HepG2 (cell line): ENCODE data around the gene ACVRL1.

Experiments
- NR2F2 ChIP-seq: IDR thresholded peaks from 2 replicates; pipeline ENCODE4 v1.6.1; 2012; ENCODE audit warnings: low read depth, inconsistent platforms, borderline replicate concordance
- RAD21 ChIP-seq: fragments of 450-650 bp; formaldehyde crosslinking; IDR thresholded peaks from 2 replicates; pipeline ENCODE4 v1.5.0; 2020; ENCODE audit warnings: mild to moderate bottlenecking
- RFX5 ChIP-seq: IDR thresholded peaks from 2 replicates; pipeline ENCODE4 v1.6.1; 2011; ENCODE audit warnings: low read depth, low read length, improper control_type of control experiment
- SP1 ChIP-seq, 2 experiments: fragments of 450-650 bp in 1 of 2; sonication (generic) in 1 of 2; formaldehyde crosslinking in 1 of 2; IDR thresholded peaks; 2 replicates each; pipeline versions ENCODE4 v1.4.0 to v1.6.1; 2016 to 2020; ENCODE audit warnings: missing genetic modification reagents in 1 of 2
- TF ChIP-seq, protein P1 (sequence below): sonication (generic); formaldehyde crosslinking; IDR thresholded peaks from 2 replicates; pipeline ENCODE4 v1.4.0; 2020; ENCODE audit warnings: missing genetic modification reagents, borderline replicate concordance

- TF ChIP-seq RAD21, result no peak
- no peak for TF ChIP-seq SP1 (IDR thresholded peaks at IDR 0.05)
- no peak for TF ChIP-seq SP1 (CRISPR knock-in tag; IDR thresholded peaks at IDR 0.05)
- TF ChIP-seq NR2F2, result no peak
- TF ChIP-seq RFX5, result no peak
- TF ChIP-seq, protein P1, sequence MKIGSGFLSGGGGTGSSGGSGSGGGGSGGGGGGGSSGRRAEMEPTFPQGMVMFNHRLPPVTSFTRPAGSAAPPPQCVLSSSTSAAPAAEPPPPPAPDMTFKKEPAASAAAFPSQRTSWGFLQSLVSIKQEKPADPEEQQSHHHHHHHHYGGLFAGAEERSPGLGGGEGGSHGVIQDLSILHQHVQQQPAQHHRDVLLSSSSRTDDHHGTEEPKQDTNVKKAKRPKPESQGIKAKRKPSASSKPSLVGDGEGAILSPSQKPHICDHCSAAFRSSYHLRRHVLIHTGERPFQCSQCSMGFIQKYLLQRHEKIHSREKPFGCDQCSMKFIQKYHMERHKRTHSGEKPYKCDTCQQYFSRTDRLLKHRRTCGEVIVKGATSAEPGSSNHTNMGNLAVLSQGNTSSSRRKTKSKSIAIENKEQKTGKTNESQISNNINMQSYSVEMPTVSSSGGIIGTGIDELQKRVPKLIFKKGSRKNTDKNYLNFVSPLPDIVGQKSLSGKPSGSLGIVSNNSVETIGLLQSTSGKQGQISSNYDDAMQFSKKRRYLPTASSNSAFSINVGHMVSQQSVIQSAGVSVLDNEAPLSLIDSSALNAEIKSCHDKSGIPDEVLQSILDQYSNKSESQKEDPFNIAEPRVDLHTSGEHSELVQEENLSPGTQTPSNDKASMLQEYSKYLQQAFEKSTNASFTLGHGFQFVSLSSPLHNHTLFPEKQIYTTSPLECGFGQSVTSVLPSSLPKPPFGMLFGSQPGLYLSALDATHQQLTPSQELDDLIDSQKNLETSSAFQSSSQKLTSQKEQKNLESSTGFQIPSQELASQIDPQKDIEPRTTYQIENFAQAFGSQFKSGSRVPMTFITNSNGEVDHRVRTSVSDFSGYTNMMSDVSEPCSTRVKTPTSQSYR (CRISPR knock-in tag), result no peak
Observed at GRCh38 chr12:51868821-51869495, 38.3 kb upstream of the ACVRL1 start.
